Astrocyte (in vitro differentiated cells and primary cell): ENCODE measurements around the gene CYP27A1.

ENCODE experiments used
- EZH2 ChIP-seq: IDR thresholded peaks from 2 replicates; pipeline ENCODE4 v1.6.1; 2012; ENCODE audit warnings: mild to moderate bottlenecking, low read length, inconsistent platforms; ENCODE audit not compliant: insufficient read depth
- TF ChIP-seq, protein P1 (sequence below): IDR thresholded peaks from 2 replicates; pipeline ENCODE4 v1.5.1; 2011; ENCODE audit warnings: low read depth, mild to moderate bottlenecking, inconsistent platforms, low read length, moderate library complexity; ENCODE audit not compliant: insufficient read depth

DNA sequence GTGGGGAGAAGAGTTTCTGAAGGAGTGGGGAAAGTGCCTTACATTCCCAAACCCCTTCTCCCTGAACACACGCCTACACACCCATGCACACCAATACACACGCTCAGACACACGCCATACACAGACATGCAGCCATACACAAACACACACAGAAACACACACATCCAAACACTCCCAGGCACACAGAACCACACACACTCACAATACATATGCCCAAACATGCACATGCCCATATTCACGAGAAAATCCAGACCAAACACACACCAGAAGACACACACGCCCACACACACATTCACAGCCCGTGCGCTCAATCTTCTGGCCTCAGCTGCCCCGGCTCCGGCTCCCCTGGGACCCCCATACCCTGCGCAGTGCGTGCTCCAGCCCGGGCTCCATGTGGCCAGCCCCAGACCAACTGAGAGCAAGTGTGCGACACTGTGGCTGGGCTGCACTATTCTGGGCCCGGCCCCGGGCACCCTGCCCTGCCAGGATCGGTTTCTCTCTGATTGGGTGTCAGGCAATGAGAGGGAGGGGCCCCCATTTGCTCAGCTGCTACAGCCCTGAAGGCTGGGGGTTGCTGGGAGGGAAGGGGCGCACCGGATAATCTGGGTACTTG, 49.5 kb downstream of the CYP27A1 start, which contains the start of gene PRKAG3:
- TF ChIP-seq, protein P1, sequence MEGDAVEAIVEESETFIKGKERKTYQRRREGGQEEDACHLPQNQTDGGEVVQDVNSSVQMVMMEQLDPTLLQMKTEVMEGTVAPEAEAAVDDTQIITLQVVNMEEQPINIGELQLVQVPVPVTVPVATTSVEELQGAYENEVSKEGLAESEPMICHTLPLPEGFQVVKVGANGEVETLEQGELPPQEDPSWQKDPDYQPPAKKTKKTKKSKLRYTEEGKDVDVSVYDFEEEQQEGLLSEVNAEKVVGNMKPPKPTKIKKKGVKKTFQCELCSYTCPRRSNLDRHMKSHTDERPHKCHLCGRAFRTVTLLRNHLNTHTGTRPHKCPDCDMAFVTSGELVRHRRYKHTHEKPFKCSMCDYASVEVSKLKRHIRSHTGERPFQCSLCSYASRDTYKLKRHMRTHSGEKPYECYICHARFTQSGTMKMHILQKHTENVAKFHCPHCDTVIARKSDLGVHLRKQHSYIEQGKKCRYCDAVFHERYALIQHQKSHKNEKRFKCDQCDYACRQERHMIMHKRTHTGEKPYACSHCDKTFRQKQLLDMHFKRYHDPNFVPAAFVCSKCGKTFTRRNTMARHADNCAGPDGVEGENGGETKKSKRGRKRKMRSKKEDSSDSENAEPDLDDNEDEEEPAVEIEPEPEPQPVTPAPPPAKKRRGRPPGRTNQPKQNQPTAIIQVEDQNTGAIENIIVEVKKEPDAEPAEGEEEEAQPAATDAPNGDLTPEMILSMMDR: no peak
- TF ChIP-seq EZH2: no peak
